ENCODE results near the gene SLC16A3. TPM values are rescaled to one million over a fixed set of nuclear protein-coding genes. Genes with fewer than 3 reads are reported as not detected.

The SLC16A3 gene
- total RNA-seq, 1 donor from 2014 or later, result 18.1 TPM

DNA sequence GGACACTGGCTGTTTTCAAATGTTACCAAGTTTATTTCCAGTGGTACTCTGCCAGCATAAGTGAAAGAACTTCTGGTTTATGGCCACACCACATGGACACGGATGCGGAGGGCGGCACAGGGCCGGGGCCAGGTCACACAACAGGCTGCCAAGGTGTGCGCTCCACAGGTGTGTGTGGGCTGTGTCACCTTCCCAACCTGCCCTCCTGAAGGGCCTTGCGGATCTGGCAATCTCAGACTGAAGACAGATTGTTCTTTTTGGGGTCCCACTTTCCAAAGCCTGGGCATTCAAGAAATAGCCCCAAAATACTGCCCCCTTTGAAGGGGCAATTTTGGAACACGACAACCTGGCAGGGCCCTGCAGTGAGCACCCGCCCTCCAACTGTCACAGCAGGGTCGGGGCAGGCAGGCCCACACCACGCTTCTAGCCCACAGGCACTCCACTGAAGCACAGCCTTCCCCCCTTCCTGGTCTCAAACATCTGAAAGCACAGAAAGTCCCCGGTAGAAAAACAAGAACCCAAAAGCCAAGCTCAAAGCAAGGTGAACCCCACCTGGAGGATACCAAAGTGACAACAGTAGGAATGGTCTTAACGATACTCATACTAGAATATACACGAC, 41.1 kb downstream of the SLC16A3 start:
- Mint-ChIP-seq H3K27me3 (ENCODE audit: unreplicated experiment) (no peaks in the 10 kb centered on the region), H3K36me3 (ENCODE audit: unreplicated experiment) (peaks cover 25% of the 10 kb centered on the region), H3K27ac (ENCODE audit: unreplicated experiment) (peak overlapping the region; percentile 96), H3K4me3 (ENCODE audit: unreplicated experiment) (peak overlapping the region; percentile 18), H3K4me1 (ENCODE audit: unreplicated experiment) (peaks cover 71% of the 10 kb centered on the region), H3K9me3 (ENCODE audit: unreplicated experiment) (no peaks in the 10 kb centered on the region)
- no peak for DNase-seq (ENCODE audit: extremely low spot score, unreplicated experiment)
- TF ChIP-seq, protein P1, sequence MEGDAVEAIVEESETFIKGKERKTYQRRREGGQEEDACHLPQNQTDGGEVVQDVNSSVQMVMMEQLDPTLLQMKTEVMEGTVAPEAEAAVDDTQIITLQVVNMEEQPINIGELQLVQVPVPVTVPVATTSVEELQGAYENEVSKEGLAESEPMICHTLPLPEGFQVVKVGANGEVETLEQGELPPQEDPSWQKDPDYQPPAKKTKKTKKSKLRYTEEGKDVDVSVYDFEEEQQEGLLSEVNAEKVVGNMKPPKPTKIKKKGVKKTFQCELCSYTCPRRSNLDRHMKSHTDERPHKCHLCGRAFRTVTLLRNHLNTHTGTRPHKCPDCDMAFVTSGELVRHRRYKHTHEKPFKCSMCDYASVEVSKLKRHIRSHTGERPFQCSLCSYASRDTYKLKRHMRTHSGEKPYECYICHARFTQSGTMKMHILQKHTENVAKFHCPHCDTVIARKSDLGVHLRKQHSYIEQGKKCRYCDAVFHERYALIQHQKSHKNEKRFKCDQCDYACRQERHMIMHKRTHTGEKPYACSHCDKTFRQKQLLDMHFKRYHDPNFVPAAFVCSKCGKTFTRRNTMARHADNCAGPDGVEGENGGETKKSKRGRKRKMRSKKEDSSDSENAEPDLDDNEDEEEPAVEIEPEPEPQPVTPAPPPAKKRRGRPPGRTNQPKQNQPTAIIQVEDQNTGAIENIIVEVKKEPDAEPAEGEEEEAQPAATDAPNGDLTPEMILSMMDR (IDR thresholded peaks at IDR 0.05), result no peak

DNA sequence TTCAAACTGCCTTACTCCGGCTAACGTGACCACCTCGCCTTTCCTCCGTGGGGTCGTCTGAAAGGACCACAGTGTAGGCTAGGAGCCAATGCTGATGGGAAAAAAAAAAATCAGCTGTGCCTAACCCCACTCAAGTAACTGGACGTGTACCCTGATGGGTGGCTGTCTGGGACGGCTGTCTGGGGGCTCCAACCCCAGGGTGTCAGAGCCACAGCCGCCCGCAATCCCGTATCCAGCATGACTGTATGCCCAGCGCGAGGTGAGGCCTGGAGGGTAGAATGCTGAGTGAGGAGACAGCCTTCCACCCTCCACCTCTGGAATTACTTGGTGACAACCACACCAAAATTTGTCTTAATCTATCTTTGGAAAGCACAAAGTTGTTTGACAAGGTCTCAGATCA, 41.8 kb downstream of the SLC16A3 start:
- Mint-ChIP-seq H3K9me3 (ENCODE audit: unreplicated experiment) (no peaks in the 10 kb centered on the region), H3K27ac (ENCODE audit: unreplicated experiment) (peak overlapping the region; percentile 96), H3K4me3 (ENCODE audit: unreplicated experiment) (no peak overlapping the region), H3K4me1 (ENCODE audit: unreplicated experiment) (peaks cover 71% of the 10 kb centered on the region), H3K36me3 (ENCODE audit: unreplicated experiment) (peaks cover 23% of the 10 kb centered on the region), H3K27me3 (ENCODE audit: unreplicated experiment) (no peaks in the 10 kb centered on the region)
- DNase-seq (ENCODE audit: extremely low spot score, unreplicated experiment), result no peak
- TF ChIP-seq, protein P1 (IDR thresholded peaks at IDR 0.05), result no peak

DNA sequence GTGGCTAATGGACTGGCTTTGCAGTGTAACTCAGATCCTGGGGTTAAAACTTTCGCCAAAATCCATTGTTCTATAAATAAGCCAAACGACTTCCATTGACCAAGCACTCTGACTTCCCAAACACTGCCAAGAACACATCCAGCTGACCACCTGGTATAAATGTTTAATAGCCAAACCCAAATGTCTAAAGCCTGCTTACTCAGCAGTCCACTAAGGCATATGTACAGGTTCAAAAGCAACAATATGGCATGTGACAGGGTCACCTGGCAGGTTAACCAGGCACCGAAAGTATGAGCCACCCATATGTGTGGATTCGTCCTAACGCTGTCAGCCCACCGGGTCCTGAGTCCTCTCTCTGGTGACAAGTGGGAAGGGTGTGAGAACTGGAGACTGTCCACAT, 42.6 kb downstream of the SLC16A3 start:
- Mint-ChIP-seq H3K4me1 (ENCODE audit: unreplicated experiment) (peaks cover 65% of the 10 kb centered on the region), H3K27me3 (ENCODE audit: unreplicated experiment) (no peaks in the 10 kb centered on the region), H3K36me3 (ENCODE audit: unreplicated experiment) (peaks cover 19% of the 10 kb centered on the region), H3K4me3 (ENCODE audit: unreplicated experiment) (peak overlapping the region; percentile 91), H3K9me3 (ENCODE audit: unreplicated experiment) (no peaks in the 10 kb centered on the region), H3K27ac (ENCODE audit: unreplicated experiment) (peak overlapping the region; percentile 35)
- no peak for DNase-seq (ENCODE audit: extremely low spot score, unreplicated experiment)
- TF ChIP-seq, protein P1 (IDR thresholded peaks at IDR 0.05), result no peak

DNA sequence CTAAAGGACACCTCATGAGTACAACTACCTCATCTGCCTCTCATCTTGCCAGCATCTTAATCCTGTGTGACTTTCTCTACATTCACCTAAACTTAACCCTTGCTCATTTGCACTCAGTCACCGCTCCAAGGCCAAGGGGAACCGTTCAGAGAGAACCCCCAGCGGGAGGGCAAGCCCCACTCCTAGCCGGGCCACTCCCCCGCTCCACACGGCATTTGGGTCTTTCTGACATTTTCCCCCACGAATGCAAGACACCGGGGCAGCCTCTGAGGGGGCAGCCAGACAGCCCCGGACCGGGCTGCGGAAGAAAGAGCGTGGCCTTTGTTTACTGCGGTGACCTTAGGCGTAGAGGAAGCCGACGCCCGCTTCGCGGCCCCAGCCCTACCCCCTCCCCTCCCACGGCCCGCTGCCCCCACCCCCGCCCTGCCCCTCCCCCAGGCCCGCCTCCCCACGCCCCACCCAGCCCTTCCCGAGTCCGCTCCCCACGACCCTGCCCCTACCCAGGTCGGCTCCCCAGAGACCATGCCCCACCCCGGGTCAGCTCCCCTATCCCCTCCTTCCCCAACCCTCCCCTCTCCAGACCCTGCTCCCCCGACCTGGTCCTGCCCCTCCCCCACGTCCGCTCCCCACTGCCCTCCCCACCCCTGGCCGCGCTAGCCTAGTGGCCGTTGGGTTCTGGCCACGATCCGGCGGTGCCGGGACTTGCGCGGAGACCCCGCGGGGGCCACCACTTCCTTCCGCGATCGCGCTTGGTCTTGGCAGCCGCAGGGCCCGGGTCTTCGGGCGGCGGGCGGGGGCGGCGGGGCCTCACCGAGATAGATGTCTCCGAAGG, 43.9 kb downstream of the SLC16A3 start:
- peak overlapping the region; percentile 99 for H3K27ac Mint-ChIP-seq (ENCODE audit: unreplicated experiment)
- H3K4me1 Mint-ChIP-seq (ENCODE audit: unreplicated experiment), result peaks cover 51% of the 10 kb centered on the region
- H3K27me3 Mint-ChIP-seq (ENCODE audit: unreplicated experiment), result no peaks in the 10 kb centered on the region
- peak overlapping the region; percentile 91 for H3K4me3 Mint-ChIP-seq (ENCODE audit: unreplicated experiment)
- no peak for DNase-seq (ENCODE audit: extremely low spot score, unreplicated experiment)
- peaks cover 17% of the 10 kb centered on the region for H3K36me3 Mint-ChIP-seq (ENCODE audit: unreplicated experiment)
- TF ChIP-seq, protein P1 (IDR thresholded peaks at IDR 0.05), result no peak
- H3K9me3 Mint-ChIP-seq (ENCODE audit: unreplicated experiment), result no peaks in the 10 kb centered on the region

All from osteocyte (in vitro differentiated cells).